A549 (cell line): ENCODE data around the gene NLRP1. TPM values are rescaled to one million over a fixed set of nuclear protein-coding genes. Genes with fewer than 3 reads are reported as not detected.
A peak's percentile ranks its signal among the peaks of the same experiment; 100 is the strongest.

Experiments
- ATAC-seq, 2 experiments: fragments of 200-7000 bp in 1 of 2; fragments of >200 bp in 1 of 2; cut with Nextera tagmentation in 1 of 2; cut with Tn5 transposase in 1 of 2; 3 replicates each; pipeline versions ENCODE4 v1.8.0 to v1.9.1; 2018 to 2020; ENCODE audit warnings: mild to moderate bottlenecking in 1 of 2, moderate library complexity in 1 of 2
- CTCF ChIA-PET: fragments of 300-600 bp; sonication (Branson Sonifier 250); formaldehyde crosslinking; extraction: SDS; loops from one replicate; lab custom pipeline; 2021; ENCODE audit warnings: antibody characterized with exemption, inconsistent platforms; lab: Yijun Ruan, JAX
- POLR2A ChIA-PET: fragments of 350-600 bp; formaldehyde crosslinking; extraction: SDS; loops from one replicate; lab custom pipeline; 2021; ENCODE audit warnings: antibody characterized with exemption, inconsistent platforms; lab: Yijun Ruan, JAX
- DNase-seq, 2 experiments: peaks; one replicate each; pipeline versions ENCODE4 v3.0.0 to v3.0.0-alpha.2; 2011 to 2016; ENCODE audit warnings: low read depth in 1 of 2, low spot score in 1 of 2
- FAIRE-seq: peaks from 2 replicates; lab custom pipeline; 2011; peaks lifted over from hg19 to GRCh38; lab: Jason Lieb, UNC
- H3K27ac ChIP-seq, 2 experiments: fragments of >200 bp; sonication (Bioruptor Twin); formaldehyde crosslinking; 3 replicates each; pipeline ENCODE4 v1.5.1; 2016 to 2017
- H3K4me1 ChIP-seq: fragments of >200 bp; sonication (Bioruptor Twin); formaldehyde crosslinking; 3 replicates; pipeline ENCODE4 v1.6.1; 2016
- H3K4me2 ChIP-seq: fragments of >200 bp; sonication (Bioruptor Twin); formaldehyde crosslinking; 3 replicates; pipeline ENCODE4 v1.6.1; 2016
- H3K4me3 ChIP-seq: fragments of >200 bp; sonication (Bioruptor Twin); formaldehyde crosslinking; 3 replicates; pipeline ENCODE4 v1.5.1; 2016
- H3K9me3 ChIP-seq: fragments of >200 bp; sonication (Bioruptor Twin); formaldehyde crosslinking; 3 replicates; pipeline ENCODE4 v1.6.1; 2016
- BCL3 ChIP-seq: fragments of >200 bp; sonication (Bioruptor Twin); formaldehyde crosslinking; IDR thresholded peaks from 3 replicates; pipeline ENCODE4 v1.6.1; 2016
- CBX2 ChIP-seq: fragments of 200-600 bp; sonication (generic); IDR thresholded peaks from 2 replicates; pipeline ENCODE4 v1.6.1; 2016; ENCODE audit warnings: low read depth, mild to moderate bottlenecking, borderline replicate concordance
- CEBPB ChIP-seq, 2 experiments: fragments of >200 bp in 1 of 2; sonication (Bioruptor Twin) in 1 of 2; formaldehyde crosslinking in 1 of 2; IDR thresholded peaks; 2 replicates each; pipeline ENCODE4 v1.6.1; 2012 to 2016
- CTCF ChIP-seq: fragments of >200 bp; sonication (Bioruptor Twin); formaldehyde crosslinking; IDR thresholded peaks from 3 replicates; pipeline ENCODE4 v1.5.1; 2016
- E2F6 ChIP-seq: IDR thresholded peaks from 2 replicates; pipeline ENCODE4 v1.6.1; 2012; ENCODE audit warnings: low read depth, borderline replicate concordance
- ELK1 ChIP-seq: fragments of 150-350 bp; IDR thresholded peaks from 2 replicates; pipeline ENCODE4 v1.6.1; 2014; ENCODE audit warnings: low read depth, mild to moderate bottlenecking, low read length
- FOSB ChIP-seq: fragments of 250-450 bp; sonication (Bioruptor Pico); IDR thresholded peaks from 2 replicates; pipeline ENCODE4 v1.5.0; 2020; ENCODE audit warnings: mild to moderate bottlenecking, moderate library complexity
- FOSL2 ChIP-seq, 2 experiments: fragments of 450-650 bp in 1 of 2; fragments of >200 bp in 1 of 2; sonication (Bioruptor Twin) in 1 of 2; formaldehyde crosslinking; IDR thresholded peaks; 2 replicates each; pipeline versions ENCODE4 v1.5.0 to v1.6.1; 2016 to 2020; ENCODE audit warnings: mild to moderate bottlenecking in 1 of 2, moderate library complexity in 1 of 2
- FOXS1 ChIP-seq: fragments of 250-450 bp; sonication (Bioruptor Pico); IDR thresholded peaks from 2 replicates; pipeline ENCODE4 v1.5.0; 2020; ENCODE audit warnings: mild to moderate bottlenecking, moderate library complexity
- JUN ChIP-seq, 2 experiments: fragments of >200 bp; sonication (Bioruptor Twin); formaldehyde crosslinking; IDR thresholded peaks; 2 replicates in 1 of 2; 3 replicates in 1 of 2; pipeline ENCODE4 v1.6.1; 2016 to 2017
- MYC ChIP-seq: IDR thresholded peaks from 2 replicates; pipeline ENCODE4 v1.6.1; 2012; ENCODE audit warnings: mild to moderate bottlenecking, inconsistent platforms, low read length, improper control_type of control experiment, borderline replicate concordance
- NFE2L2 ChIP-seq: fragments of 150-350 bp; conservative IDR thresholded peaks from 2 replicates; pipeline ENCODE4 v1.6.1; 2014; ENCODE audit warnings: low read length
- NR3C1 ChIP-seq: fragments of >200 bp; sonication (Bioruptor Twin); formaldehyde crosslinking; IDR thresholded peaks from 3 replicates; pipeline ENCODE4 v1.6.1; 2017
- PBX3 ChIP-seq: IDR thresholded peaks from 2 replicates; pipeline ENCODE4 v1.6.1; 2012
- RAD21 ChIP-seq, 2 experiments: fragments of >200 bp in 1 of 2; sonication (Bioruptor Twin) in 1 of 2; formaldehyde crosslinking in 1 of 2; IDR thresholded peaks in 1 of 2; conservative IDR thresholded peaks in 1 of 2; 2 replicates in 1 of 2; 3 replicates in 1 of 2; pipeline ENCODE4 v1.6.1; 2012 to 2018; ENCODE audit warnings: inconsistent platforms in 1 of 2
- RFX5 ChIP-seq: fragments of 450-650 bp; IDR thresholded peaks from 2 replicates; pipeline ENCODE4 v1.7.1; 2014; ENCODE audit warnings: antibody characterized with exemption, mild to moderate bottlenecking, moderate library complexity
- SMC3 ChIP-seq: fragments of >200 bp; sonication (Bioruptor Twin); formaldehyde crosslinking; IDR thresholded peaks from 3 replicates; pipeline ENCODE4 v1.6.1; 2018; ENCODE audit warnings: inconsistent platforms
- SREBF2 ChIP-seq: fragments of 450-650 bp; IDR thresholded peaks from 2 replicates; pipeline ENCODE4 v1.6.1; 2014; ENCODE audit warnings: mild to moderate bottlenecking, moderate library complexity
- TFCP2L1 ChIP-seq: fragments of 250-450 bp; sonication (Bioruptor Pico); IDR thresholded peaks from 2 replicates; pipeline ENCODE4 v1.5.0; 2021; ENCODE audit warnings: mild to moderate bottlenecking
- TP53 ChIP-seq: fragments of 250-450 bp; sonication (Bioruptor Pico); IDR thresholded peaks from 2 replicates; pipeline ENCODE4 v1.5.0; 2021; ENCODE audit warnings: mild to moderate bottlenecking, moderate library complexity
- ZC3H11A ChIP-seq: fragments of 450-650 bp; IDR thresholded peaks from 2 replicates; pipeline ENCODE4 v1.6.1; 2014; ENCODE audit warnings: antibody characterized with exemption, mild to moderate bottlenecking
- WGBS: methylation state at CpG from one replicate; pipeline ENCODE4 v1.1.6; 2017; ENCODE audit errors: missing lambda C conversion rate; 5-methylcytosine and 5-hydroxymethylcytosine counted together
- polyA plus RNA-seq, 4 experiments: library from polyadenylated mRNA; depleted of rRNA in 3 of 4; stranded (reverse); fragments of >200 nt; fragmentation: RNase III in 1 of 4; extraction: RNeasy Plus Mini Kit Qiagen cat#74134 plus additional on column Dnase treatment in 1 of 4; gene quantifications; 2 replicates in 3 of 4; 3 replicates in 1 of 4; pipeline ENCODE4 v1.2.3, GENCODE V29; 2011 to 2017

The NLRP1 gene
- polyA plus RNA-seq, 2 of the 4 experiments (the other 2 are of a cell fraction): 1.1 to 4.4 TPM

- TF ChIP-seq PBX3 (no peak), NR3C1 (no peak), FOSL2 (IDR thresholded peaks at IDR 0.05) (no peak), FOSL2 (CRISPR knock-in tag; IDR thresholded peaks at IDR 0.05) (no peak), ZC3H11A (no peak), RAD21 (conservative IDR thresholded peaks at IDR 0.05 in 1 of 2, IDR thresholded peaks at IDR 0.05 in 1 of 2) (no peak), CEBPB (IDR thresholded peaks at IDR 0.05) (no peak), FOXS1 (CRISPR knock-in tag) (no peak), SREBF2 (no peak), TFCP2L1 (CRISPR knock-in tag) (no peak), MYC (no peak), CTCF (no peak), BCL3 (no peak), CBX2 (no peak), ELK1 (no peak), NFE2L2 (no peak), JUN (IDR thresholded peaks at IDR 0.05) (no peak), RFX5 (no peak), SMC3 (no peak)
- TF ChIP-seq, all 56 proteins: peak for 0
- Histone ChIP-seq H3K4me3 (peak overlapping the region; percentile 91), H3K9me3 (no peaks in the 10 kb centered on the region), H3K27ac (peak overlapping the region; percentile 85 to 95; a peak in 5 of 6 replicates), H3K4me2 (peak overlapping the region; percentile 89), H3K4me1 (peaks cover 9% of the 10 kb centered on the region; the same call in 2 of the 3 replicates)
- 5% methylated on average over 8 of the region's 8 CpGs for WGBS
- CTCF ChIA-PET: interaction anchor here (0.5 to 13.3 kb wide), 2 partner anchors 29 to 125 kb away, joined by 3 to 86 read pairs; partner anchors contain the start of gene C1QBP
- no peak for FAIRE-seq
- no peak for DNase-seq
- POLR2A ChIA-PET: interaction anchor here (2.1 kb wide), 1 partner anchor 28 kb away, joined by 8 read pairs; the partner anchor contains the start of gene C1QBP
- no peak for ATAC-seq
Measured at GRCh38 chr17:5467416-5467815, 116.9 kb downstream of the NLRP1 start.

GRCh38 chr17:5466295-5466694, 118.0 kb downstream of the NLRP1 start:
- H3K4me2 ChIP-seq: peak overlapping the region; percentile 89
- no peaks in the 10 kb centered on the region for H3K9me3 ChIP-seq
- ATAC-seq (no peak), DNase-seq (no peak), FAIRE-seq (no peak)
- H3K4me3 ChIP-seq: no peak overlapping the region
- H3K27ac ChIP-seq: no peak overlapping the region
- CTCF ChIA-PET: interaction anchor here (13.3 kb wide), 1 partner anchor 27 kb away, joined by 86 read pairs; the partner anchor contains the start of gene C1QBP
- WGBS: 86% methylated on average over 4 of the region's 4 CpGs
- POLR2A ChIA-PET: no interaction called here
- H3K4me1 ChIP-seq: peaks cover 9% of the 10 kb centered on the region; the same call in 2 of the 3 replicates
- TF ChIP-seq E2F6 (no peak), FOSB (CRISPR knock-in tag) (no peak), TP53 (CRISPR knock-in tag) (no peak)
